Trophoblast cell (in vitro differentiated cells and primary cell): ENCODE measurements around the gene KDM2A.

Experiments used
- DNase-seq, 2 donors: peaks; one replicate each; pipeline ENCODE4 v3.0.0-alpha.2; 2016
- H2AFZ ChIP-seq: 2 replicates; pipeline ENCODE4 v1.6.1; 2013; ENCODE audit warnings: low read length, moderate library complexity, mild to moderate bottlenecking; ENCODE audit not compliant: insufficient read depth, poor library complexity
- H2AK5ac ChIP-seq: 2 replicates; pipeline ENCODE4 v1.6.1; 2013; ENCODE audit warnings: mild to moderate bottlenecking, low read length
- H2BK120ac ChIP-seq: 2 replicates; pipeline ENCODE4 v1.6.1; 2013; ENCODE audit warnings: low read length, mild to moderate bottlenecking, moderate library complexity; ENCODE audit not compliant: insufficient read depth, poor library complexity
- H2BK12ac ChIP-seq: 2 replicates; pipeline ENCODE4 v1.6.1; 2013; ENCODE audit warnings: mild to moderate bottlenecking, low read length, moderate library complexity
- H2BK5ac ChIP-seq: 2 replicates; pipeline ENCODE4 v1.6.1; 2013; ENCODE audit warnings: low read length, low read depth, moderate library complexity, mild to moderate bottlenecking; ENCODE audit not compliant: poor library complexity
- H3K14ac ChIP-seq: 2 replicates; pipeline ENCODE4 v1.6.1; 2013; ENCODE audit warnings: mild to moderate bottlenecking, low read length
- H3K18ac ChIP-seq: 2 replicates; pipeline ENCODE4 v1.6.1; 2013; ENCODE audit warnings: mild to moderate bottlenecking, low read length
- H3K23ac ChIP-seq: 2 replicates; pipeline ENCODE4 v1.6.1; 2013; ENCODE audit warnings: low read length
- H3K27ac ChIP-seq: 2 replicates; pipeline ENCODE4 v1.5.1; 2013; ENCODE audit warnings: low read depth, mild to moderate bottlenecking, inconsistent platforms, low read length, moderate library complexity
- H3K27me3 ChIP-seq: 2 replicates; pipeline ENCODE4 v1.6.1; 2013; ENCODE audit warnings: inconsistent platforms, mild to moderate bottlenecking, low read length, moderate library complexity; ENCODE audit not compliant: insufficient read depth
- H3K36me3 ChIP-seq, 2 experiments: 1 replicate in 1 of 2; 2 replicates in 1 of 2; pipeline ENCODE4 v1.6.1; 2013; ENCODE audit warnings: low read length in 2 of 2, mild to moderate bottlenecking in 2 of 2, moderate library complexity in 1 of 2; ENCODE audit not compliant: insufficient read depth in 2 of 2, control insufficient read depth in 1 of 2
- H3K4ac ChIP-seq: 2 replicates; pipeline ENCODE4 v1.6.1; 2013; ENCODE audit warnings: low read depth, mild to moderate bottlenecking, low read length, moderate library complexity
- H3K4me1 ChIP-seq, 2 experiments: 1 replicate in 1 of 2; 2 replicates in 1 of 2; pipeline ENCODE4 v1.6.1; 2013; ENCODE audit warnings: low read length in 2 of 2, mild to moderate bottlenecking in 2 of 2, moderate library complexity in 1 of 2; ENCODE audit not compliant: insufficient read depth in 2 of 2, control insufficient read depth in 1 of 2
- H3K4me2 ChIP-seq: 2 replicates; pipeline ENCODE4 v1.6.1; 2013; ENCODE audit warnings: inconsistent platforms, mild to moderate bottlenecking, low read length, moderate library complexity
- H3K4me3 ChIP-seq: 2 replicates; pipeline ENCODE4 v1.5.1; 2013; ENCODE audit warnings: mild to moderate bottlenecking, low read depth, low read length, inconsistent platforms
- H3K79me1 ChIP-seq: one replicate; pipeline ENCODE4 v1.6.1; 2013; ENCODE audit warnings: low read length
- H3K79me2 ChIP-seq: 2 replicates; pipeline ENCODE4 v1.6.1; 2013; ENCODE audit warnings: low read length, mild to moderate bottlenecking; ENCODE audit not compliant: control insufficient read depth, insufficient read depth, poor library complexity
- H3K9ac ChIP-seq: 2 replicates; pipeline ENCODE4 v1.6.1; 2013; ENCODE audit warnings: mild to moderate bottlenecking, low read length
- H3K9me3 ChIP-seq: 2 replicates; pipeline ENCODE4 v1.6.1; 2013; ENCODE audit warnings: low read depth, mild to moderate bottlenecking, control low read depth, inconsistent platforms, low read length; ENCODE audit not compliant: insufficient read depth
- H4K12ac ChIP-seq: 2 replicates; pipeline ENCODE4 v1.6.1; 2013; ENCODE audit warnings: low read depth, mild to moderate bottlenecking, low read length, moderate library complexity
- H4K8ac ChIP-seq: 2 replicates; pipeline ENCODE4 v1.6.1; 2013; ENCODE audit warnings: low read depth, mild to moderate bottlenecking, low read length, moderate library complexity
- H4K91ac ChIP-seq: one replicate; pipeline ENCODE4 v1.6.1; 2013; ENCODE audit warnings: low read depth, mild to moderate bottlenecking, low read length, moderate library complexity
- WGBS: extraction: QIAGEN DNeasy Blood & Tissue Kit; methylation state at CpG from one replicate; pipeline ENCODE4 v1.1.7; 2013; ENCODE audit warnings: missing lambda C conversion rate; ENCODE audit not compliant: insufficient read length, insufficient coverage; ENCODE audit errors: extremely low coverage; 5-methylcytosine and 5-hydroxymethylcytosine counted together

Gene KDM2A

GRCh38 chr11:67177399-67178281 lies 58.6 kb downstream of the KDM2A start:
- H3K4me1 ChIP-seq = no peaks in the 10 kb centered on the region
- H3K36me3 ChIP-seq = peaks cover 0 to 5% of the 10 kb centered on the region in 2 experiments
- no peak overlapping the region for H2BK5ac ChIP-seq
- no peaks in the 10 kb centered on the region for H3K79me1 ChIP-seq
- peaks cover 2% of the 10 kb centered on the region for H3K79me2 ChIP-seq
- H2BK12ac ChIP-seq = no peak overlapping the region
- H3K23ac ChIP-seq = no peak overlapping the region
- no peak overlapping the region for H2AFZ ChIP-seq
- no peak for DNase-seq
- H4K8ac ChIP-seq = no peak overlapping the region
- no CpG with 5 or more reads among the region's 9 CpGs for WGBS
- no peak overlapping the region for H3K4me2 ChIP-seq
- H3K9me3 ChIP-seq = no peaks in the 10 kb centered on the region
- no peaks in the 10 kb centered on the region for H3K27me3 ChIP-seq
- no peak overlapping the region for H3K27ac ChIP-seq
- no peak overlapping the region for H3K4me3 ChIP-seq
- H3K4ac ChIP-seq = no peak overlapping the region
- no peak overlapping the region for H4K91ac ChIP-seq
- no peak overlapping the region for H4K12ac ChIP-seq
- no peak overlapping the region for H2BK120ac ChIP-seq
- H3K9ac ChIP-seq = no peak overlapping the region
- no peak overlapping the region for H2AK5ac ChIP-seq
- H3K18ac ChIP-seq = no peak overlapping the region
- no peak overlapping the region for H3K14ac ChIP-seq

GRCh38 chr11:67178421-67178820 lies 59.4 kb downstream of the KDM2A start:
- Histone ChIP-seq H2AFZ (no peak overlapping the region), H2BK5ac (no peak overlapping the region), H4K91ac (no peak overlapping the region), H3K18ac (no peak overlapping the region), H2AK5ac (no peak overlapping the region), H3K27ac (no peak overlapping the region), H3K14ac (no peak overlapping the region), H3K79me1 (no peaks in the 10 kb centered on the region), H3K4me3 (no peak overlapping the region), H2BK12ac (no peak overlapping the region), H3K9me3 (no peaks in the 10 kb centered on the region), H3K9ac (no peak overlapping the region), H2BK120ac (no peak overlapping the region), H3K4me2 (no peak overlapping the region), H3K23ac (no peak overlapping the region), H3K79me2 (no peaks in the 10 kb centered on the region), H3K4ac (no peak overlapping the region), H3K27me3 (no peaks in the 10 kb centered on the region), H3K36me3 (peaks cover 2 to 5% of the 10 kb centered on the region in 2 experiments), H4K12ac (no peak overlapping the region), H4K8ac (no peak overlapping the region), H3K4me1 (no peaks in the 10 kb centered on the region)
- no peak for DNase-seq
- WGBS = no CpG with 5 or more reads among the region's 1 CpG

- Histone ChIP-seq H4K8ac (no peak overlapping the region), H2BK120ac (no peak overlapping the region), H3K9ac (no peak overlapping the region), H4K91ac (no peak overlapping the region), H2AFZ (no peak overlapping the region), H3K4me3 (no peak overlapping the region), H3K79me2 (no peaks in the 10 kb centered on the region), H4K12ac (no peak overlapping the region), H3K27ac (no peak overlapping the region), H2BK12ac (no peak overlapping the region), H3K4me1 (no peaks in the 10 kb centered on the region), H3K23ac (no peak overlapping the region), H3K4me2 (no peak overlapping the region), H3K27me3 (no peaks in the 10 kb centered on the region), H3K36me3 (peaks cover 7 to 8% of the 10 kb centered on the region in 2 experiments), H2AK5ac (no peak overlapping the region), H3K18ac (no peak overlapping the region), H3K9me3 (no peaks in the 10 kb centered on the region), H2BK5ac (no peak overlapping the region), H3K14ac (no peak overlapping the region), H3K79me1 (no peaks in the 10 kb centered on the region), H3K4ac (no peak overlapping the region)
- DNase-seq = no peak
- WGBS = no CpG with 5 or more reads among the region's 4 CpGs
Observed at GRCh38 chr11:67178878-67179277, 59.8 kb downstream of the KDM2A start.

- no peak overlapping the region for H3K4me3 ChIP-seq
- H3K9me3 ChIP-seq = no peaks in the 10 kb centered on the region
- DNase-seq = no peak
- no peaks in the 10 kb centered on the region for H3K4me1 ChIP-seq
- H2BK120ac ChIP-seq = no peak overlapping the region
- no peak overlapping the region for H3K27ac ChIP-seq
- no peaks in the 10 kb centered on the region for H3K27me3 ChIP-seq
- H3K23ac ChIP-seq = no peak overlapping the region
- H4K12ac ChIP-seq = no peak overlapping the region
- H2AFZ ChIP-seq = no peak overlapping the region
- no peak overlapping the region for H4K8ac ChIP-seq
- no peak overlapping the region for H3K4me2 ChIP-seq
- no peak overlapping the region for H3K14ac ChIP-seq
- no peak overlapping the region for H2BK5ac ChIP-seq
- WGBS = no CpG with 5 or more reads among the region's 5 CpGs
- H2BK12ac ChIP-seq = no peak overlapping the region
- no peaks in the 10 kb centered on the region for H3K79me2 ChIP-seq
- no peak overlapping the region for H3K4ac ChIP-seq
- no peak overlapping the region for H3K18ac ChIP-seq
- H4K91ac ChIP-seq = no peak overlapping the region
- H3K36me3 ChIP-seq = peaks cover 12 to 13% of the 10 kb centered on the region in 2 experiments
- no peak overlapping the region for H3K9ac ChIP-seq
- H2AK5ac ChIP-seq = no peak overlapping the region
- no peaks in the 10 kb centered on the region for H3K79me1 ChIP-seq
Observed at GRCh38 chr11:67179892-67180490, 60.9 kb downstream of the KDM2A start.
